Frontal cortex (tissue), 4 donors: ENCODE results near the gene DPP4. TPM values are rescaled to one million over a fixed set of nuclear protein-coding genes. Genes with fewer than 3 reads are reported as not detected.
"Not testable (repeated sequence)": the region's sequence is repeated elsewhere in the genome, so short reads cannot be mapped to it uniquely, and the experiment has no call there.

Experiments
- DNase-seq, 2 donors: peaks; one replicate each; pipeline ENCODE4 v3.0.0; 2012; ENCODE audit warnings: low spot score in 2 of 2
- FAIRE-seq: peaks from 2 replicates; lab custom pipeline; 2012; peaks lifted over from hg19 to GRCh38; lab: Jason Lieb, UNC
- total RNA-seq: library from RNA; depleted of rRNA; stranded (reverse); fragments of >200 nt; gene quantifications from one replicate; pipeline ENCODE4 v1.2.3, GENCODE V29; 2014
- donor health status: control.
- donor health status: control.
- donor health status: control.

Gene DPP4
- total RNA-seq, 1 donor from 2014 or later: 8.6 TPM

GRCh38 chr2:161975062-161975812 lies 98.8 kb downstream of the DPP4 start:
- DNase-seq: no peak

GRCh38 chr2:161974461-161974860 lies 99.6 kb downstream of the DPP4 start:
- FAIRE-seq (no peak), DNase-seq (no peak)

More at GRCh38 chr2:161975062-161975812, 98.8 kb downstream of the DPP4 start:
- no peak for FAIRE-seq

GRCh38 chr2:161972866-161973265 lies 101.1 kb downstream of the DPP4 start:
- DNase-seq (no peak), FAIRE-seq (no peak)

GRCh38 chr2:161972232-161972631 lies 101.8 kb downstream of the DPP4 start:
- DNase-seq (no peak), FAIRE-seq (no peak)

- DNase-seq (no peak), FAIRE-seq (no peak)
These were observed 102.5 kb downstream of the DPP4 start for GRCh38 chr2:161971551-161971950.

GRCh38 chr2:161969159-161969558 lies 104.9 kb downstream of the DPP4 start:
- no peak for FAIRE-seq
- DNase-seq: no peak

- no peak for FAIRE-seq
- no peak for DNase-seq
These were observed 108.0 kb downstream of the DPP4 start for GRCh38 chr2:161965994-161966393.

- DNase-seq (no peak), FAIRE-seq (no peak)
These were observed 109.9 kb downstream of the DPP4 start for GRCh38 chr2:161964160-161964559.

- DNase-seq (no peak), FAIRE-seq (no peak)
These were observed 111.9 kb downstream of the DPP4 start for GRCh38 chr2:161962160-161962559.

GRCh38 chr2:161961061-161961460 lies 113.0 kb downstream of the DPP4 start:
- FAIRE-seq (no peak), DNase-seq (no peak)

GRCh38 chr2:161956738-161957137 lies 117.3 kb downstream of the DPP4 start:
- FAIRE-seq (no peak), DNase-seq (no peak)

GRCh38 chr2:161955211-161955610 lies 118.8 kb downstream of the DPP4 start:
- DNase-seq (no peak), FAIRE-seq (no peak)

- no peak for FAIRE-seq
- DNase-seq: no peak
These were observed 119.9 kb downstream of the DPP4 start for GRCh38 chr2:161954103-161954502.

- not testable (repeated sequence) for DNase-seq, FAIRE-seq
These were observed 120.6 kb downstream of the DPP4 start for GRCh38 chr2:161953367-161953766.

GRCh38 chr2:161952783-161953191 lies 121.2 kb downstream of the DPP4 start:
- no peak for FAIRE-seq
- DNase-seq: no peak

GRCh38 chr2:161947836-161948235 lies 126.2 kb downstream of the DPP4 start:
- DNase-seq: no peak
- FAIRE-seq: no peak

GRCh38 chr2:161947406-161947805 lies 126.6 kb downstream of the DPP4 start:
- no peak for DNase-seq
- FAIRE-seq: no peak

GRCh38 chr2:161946489-161947107 lies 127.4 kb downstream of the DPP4 start:
- peak; percentile 89 for FAIRE-seq
- no peak for DNase-seq

- FAIRE-seq (no peak), DNase-seq (no peak)
These were observed 131.0 kb downstream of the DPP4 start for GRCh38 chr2:161943011-161943410.
